ENCODE data around the gene BHLHA9.

DNA sequence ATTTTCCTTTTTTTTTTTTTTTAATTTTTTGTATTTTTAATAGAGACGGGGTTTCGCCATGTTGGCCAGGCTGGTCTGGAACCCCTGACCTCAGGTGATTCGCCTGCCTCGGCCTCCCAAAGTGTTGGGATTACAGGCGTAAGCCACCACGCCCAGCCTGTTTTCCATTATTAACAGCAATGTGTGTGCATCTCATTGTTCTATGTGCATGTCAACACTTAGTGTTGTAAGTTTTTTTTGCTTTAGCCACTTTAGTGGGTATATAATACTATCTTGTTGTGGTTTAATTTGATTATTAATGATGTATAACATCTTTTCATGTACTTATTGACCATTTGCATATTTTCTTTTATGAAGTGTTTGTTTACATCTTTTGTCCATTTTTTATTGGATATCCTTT lies 32.8 kb upstream of the BHLHA9 start:
- TF ChIP-seq, protein P1, sequence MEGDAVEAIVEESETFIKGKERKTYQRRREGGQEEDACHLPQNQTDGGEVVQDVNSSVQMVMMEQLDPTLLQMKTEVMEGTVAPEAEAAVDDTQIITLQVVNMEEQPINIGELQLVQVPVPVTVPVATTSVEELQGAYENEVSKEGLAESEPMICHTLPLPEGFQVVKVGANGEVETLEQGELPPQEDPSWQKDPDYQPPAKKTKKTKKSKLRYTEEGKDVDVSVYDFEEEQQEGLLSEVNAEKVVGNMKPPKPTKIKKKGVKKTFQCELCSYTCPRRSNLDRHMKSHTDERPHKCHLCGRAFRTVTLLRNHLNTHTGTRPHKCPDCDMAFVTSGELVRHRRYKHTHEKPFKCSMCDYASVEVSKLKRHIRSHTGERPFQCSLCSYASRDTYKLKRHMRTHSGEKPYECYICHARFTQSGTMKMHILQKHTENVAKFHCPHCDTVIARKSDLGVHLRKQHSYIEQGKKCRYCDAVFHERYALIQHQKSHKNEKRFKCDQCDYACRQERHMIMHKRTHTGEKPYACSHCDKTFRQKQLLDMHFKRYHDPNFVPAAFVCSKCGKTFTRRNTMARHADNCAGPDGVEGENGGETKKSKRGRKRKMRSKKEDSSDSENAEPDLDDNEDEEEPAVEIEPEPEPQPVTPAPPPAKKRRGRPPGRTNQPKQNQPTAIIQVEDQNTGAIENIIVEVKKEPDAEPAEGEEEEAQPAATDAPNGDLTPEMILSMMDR (conservative IDR thresholded peaks at IDR 0.05; ENCODE audit: low read length) = no peak
- TF ChIP-seq EZH2phosphoT487 (IDR thresholded peaks at IDR 0.05; ENCODE audit: borderline replicate concordance) = no peak

All from Loucy (cell line).